GM18858 (cell line): ENCODE measurements around the gene SSR2.
"Not testable (repeated sequence)": the region's sequence is repeated elsewhere in the genome, so short reads cannot be mapped to it uniquely, and the experiment has no call there.

Experiments used
- ATAC-seq: cut with Tn5 transposase; IDR thresholded peaks from one replicate; pipeline ENCODE4 v1.9.1; 2021; ENCODE audit not compliant: unreplicated experiment

SSR2 gene

GRCh38 chr1:156048663-156049258 lies 28.0 kb upstream of the SSR2 start:
- no peak for ATAC-seq

- no peak for ATAC-seq
These were observed 24.3 kb upstream of the SSR2 start for GRCh38 chr1:156045076-156045475.

- ATAC-seq: no peak
These were observed 22.1 kb upstream of the SSR2 start for GRCh38 chr1:156042828-156043227.

GRCh38 chr1:156034991-156035390 lies 14.2 kb upstream of the SSR2 start:
- not testable (repeated sequence) for ATAC-seq

GRCh38 chr1:156033011-156033410 lies 12.3 kb upstream of the SSR2 start:
- ATAC-seq: no peak

GRCh38 chr1:156026588-156026987 lies 5.8 kb upstream of the SSR2 start:
- ATAC-seq: no peak

- ATAC-seq: no peak
These were observed 5.1 kb upstream of the SSR2 start for GRCh38 chr1:156025876-156026275.

GRCh38 chr1:156024801-156025200 lies 4.0 kb upstream of the SSR2 start:
- no peak for ATAC-seq

- no peak for ATAC-seq
These were observed 1.2 kb upstream of the SSR2 start for GRCh38 chr1:156021954-156022353.

GRCh38 chr1:156021093-156021428 lies 310 bp upstream of the SSR2 start:
- no peak for ATAC-seq

GRCh38 chr1:156019946-156020292 lies 832 bp downstream of the SSR2 start:
- no peak for ATAC-seq

GRCh38 chr1:156014829-156015228 lies 5.9 kb downstream of the SSR2 start:
- ATAC-seq: no peak

GRCh38 chr1:156012051-156012817 lies 8.5 kb downstream of the SSR2 start:
- ATAC-seq: peak; percentile 82

- no peak for ATAC-seq
These were observed 11.3 kb downstream of the SSR2 start for GRCh38 chr1:156009404-156009803.

- no peak for ATAC-seq
These were observed 13.9 kb downstream of the SSR2 start for GRCh38 chr1:156006666-156007376.

GRCh38 chr1:156004843-156005584 lies 15.7 kb downstream of the SSR2 start:
- no peak for ATAC-seq

GRCh38 chr1:156003923-156004188 lies 16.9 kb downstream of the SSR2 start:
- no peak for ATAC-seq

GRCh38 chr1:156002188-156002911 lies 18.4 kb downstream of the SSR2 start:
- ATAC-seq: no peak

GRCh38 chr1:156001662-156002171 lies 19.0 kb downstream of the SSR2 start:
- no peak for ATAC-seq

GRCh38 chr1:156001021-156001661 lies 19.6 kb downstream of the SSR2 start:
- no peak for ATAC-seq

- ATAC-seq: no peak
These were observed 20.8 kb downstream of the SSR2 start for GRCh38 chr1:155999964-156000363.
